ENCODE measurements around the gene CCDC40.

GRCh38 chr17:80068301-80069222 lies 32.1 kb downstream of the CCDC40 start:
- TF ChIP-seq CTCF (conservative IDR thresholded peaks at IDR 0.05; ENCODE audit: low read length), result no peak
- no peak for TF ChIP-seq EZH2phosphoT487 (IDR thresholded peaks at IDR 0.05; ENCODE audit: borderline replicate concordance, low read depth, low read length)
